HG02623 (cell line): ENCODE measurements around the gene FER.
"Not testable (repeated sequence)": the region's sequence is repeated elsewhere in the genome, so short reads cannot be mapped to it uniquely, and the experiment has no call there.

Experiments used
- ATAC-seq: cut with Tn5 transposase; IDR thresholded peaks from one replicate; pipeline ENCODE4 v1.9.1; 2021; ENCODE audit warnings: moderate library complexity; ENCODE audit not compliant: unreplicated experiment

FER gene

GRCh38 chr5:109029847-109030246, 282.1 kb downstream of the FER start:
- ATAC-seq = no peak

GRCh38 chr5:109030360-109031143, 282.9 kb downstream of the FER start:
- no peak for ATAC-seq

GRCh38 chr5:109034306-109034705, 286.6 kb downstream of the FER start:
- ATAC-seq = peak; percentile 67

GRCh38 chr5:109035436-109035835, 287.7 kb downstream of the FER start:
- ATAC-seq = no peak

GRCh38 chr5:109038209-109038840, 290.6 kb downstream of the FER start:
- ATAC-seq = no peak

GRCh38 chr5:109041317-109041716, 293.6 kb downstream of the FER start:
- ATAC-seq = no peak

GRCh38 chr5:109045710-109046109, 298.0 kb downstream of the FER start:
- ATAC-seq = no peak

GRCh38 chr5:109049565-109049964, 301.9 kb downstream of the FER start:
- no peak for ATAC-seq

GRCh38 chr5:109050321-109050720, 302.6 kb downstream of the FER start:
- ATAC-seq = not testable (repeated sequence)

GRCh38 chr5:109052216-109052615, 304.5 kb downstream of the FER start:
- not testable (repeated sequence) for ATAC-seq

GRCh38 chr5:109053995-109054417, 306.3 kb downstream of the FER start:
- peak; percentile 52 for ATAC-seq

GRCh38 chr5:109060378-109061025, 312.8 kb downstream of the FER start:
- ATAC-seq = no peak

GRCh38 chr5:109062664-109063063, 315.0 kb downstream of the FER start:
- no peak for ATAC-seq

GRCh38 chr5:109063223-109063622, 315.5 kb downstream of the FER start:
- no peak for ATAC-seq

GRCh38 chr5:109076741-109077140, 329.0 kb downstream of the FER start:
- no peak for ATAC-seq

GRCh38 chr5:109078448-109078847, 330.8 kb downstream of the FER start:
- ATAC-seq = no peak

GRCh38 chr5:109080481-109080880, 332.8 kb downstream of the FER start:
- ATAC-seq = no peak

GRCh38 chr5:109080896-109081295, 333.2 kb downstream of the FER start:
- no peak for ATAC-seq

- no peak for ATAC-seq
These were observed 336.2 kb downstream of the FER start for GRCh38 chr5:109083937-109084336.

- ATAC-seq = no peak
These were observed 341.5 kb downstream of the FER start for GRCh38 chr5:109089191-109089590.

GRCh38 chr5:109099081-109099480, 351.4 kb downstream of the FER start:
- no peak for ATAC-seq

- ATAC-seq = no peak
These were observed 353.3 kb downstream of the FER start for GRCh38 chr5:109100971-109101370.
